Stimulated activated CD4-positive, alpha-beta T cell treated with anti-CD3 and anti-CD28 coated beads, Interleukin-12 subunit alpha, Interleukin-12 subunit beta, amount 100 ng/mL, for 4 hours (primary cell): Measurements from ENCODE around the gene CASP1.

Experiments used
- DNase-seq: peaks from one replicate; pipeline ENCODE4 v3.0.0-alpha.2; 2020

Gene CASP1

GRCh38 chr11:104979839-104980238, 55.1 kb downstream of the CASP1 start:
- DNase-seq: no peak
